Measurements from ENCODE around the gene TMEM120B.

The TMEM120B gene

DNA sequence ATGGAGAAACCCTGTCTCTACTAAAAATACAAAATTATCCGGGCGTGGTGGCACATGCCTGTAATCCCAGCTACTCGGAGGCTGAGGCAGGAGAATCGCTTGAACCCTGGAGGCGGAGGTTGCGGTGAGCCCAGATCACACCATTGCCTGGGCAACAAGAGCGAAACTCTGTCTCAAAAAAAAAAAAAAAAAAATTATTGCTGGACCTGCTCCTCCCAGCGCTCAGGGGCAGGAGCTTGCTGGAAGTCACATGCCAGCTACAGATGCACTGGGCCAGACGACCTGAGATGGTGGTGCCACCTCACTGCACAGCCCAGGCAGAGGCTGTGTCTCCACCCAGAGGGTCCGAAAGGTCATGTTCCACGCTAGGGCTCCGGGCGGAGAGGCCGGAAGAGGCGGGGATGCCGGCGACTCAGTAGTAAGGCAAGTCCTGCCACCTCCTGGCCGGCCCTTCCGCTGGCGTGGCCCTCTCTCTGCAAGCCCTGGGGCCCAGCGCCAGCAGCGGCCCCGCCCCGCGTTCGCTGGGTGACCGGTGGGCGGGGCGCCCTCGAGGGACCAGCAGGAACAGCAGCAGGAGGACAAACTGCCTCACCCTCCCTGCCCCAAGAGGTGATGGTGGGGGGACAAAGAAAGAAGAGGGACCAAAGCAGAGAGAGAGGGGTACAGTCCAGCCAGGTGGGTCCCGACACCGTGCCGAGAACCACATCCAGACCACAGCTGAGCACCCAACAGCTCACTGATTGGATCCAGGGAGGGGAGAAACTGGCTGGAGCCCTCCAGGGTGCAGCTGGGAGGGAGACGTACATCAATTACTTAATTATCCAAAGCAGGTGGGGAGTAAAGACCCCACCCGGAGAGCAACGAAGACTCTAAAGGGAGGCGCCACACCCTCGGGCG, 84.6 kb downstream of the TMEM120B start:
- no peak overlapping the region for H2BK15ac ChIP-seq (ENCODE audit: low read length)
- H3K27ac ChIP-seq (replicated peaks; ENCODE audit: low read length): no peak overlapping the region
- H3K18ac ChIP-seq (ENCODE audit: low read length): no peak overlapping the region
- peaks cover 19 to 51% of the 10 kb centered on the region in 2 donors for H3K36me3 ChIP-seq (replicated peaks in 1 of 2; ENCODE audit: control insufficient read depth in 2 of 2, insufficient read depth in 2 of 2, low read length in 2 of 2)
- DNase-seq (ENCODE audit: low spot score): peak; percentile 71
- H3K27me3 ChIP-seq (ENCODE audit: control insufficient read depth in 3 of 3, insufficient read depth in 3 of 3, low read depth in 1 of 3, low read length in 3 of 3): peaks cover 0 to 19% (median 2%) of the 10 kb centered on the region in 3 experiments
- peaks cover 14% of the 10 kb centered on the region for H3K79me1 ChIP-seq (ENCODE audit: low read depth, low read length)
- H2AFZ ChIP-seq (ENCODE audit: low read length): no peak overlapping the region
- no peak overlapping the region for H3K9ac ChIP-seq (ENCODE audit: low read depth, low read length, poor library complexity)
- H3K4ac ChIP-seq (ENCODE audit: low read length): no peak overlapping the region
- H2AK5ac ChIP-seq (ENCODE audit: low read depth, low read length): no peak overlapping the region
- peaks cover 27 to 30% of the 10 kb centered on the region in 2 donors for H3K4me1 ChIP-seq (ENCODE audit: control insufficient read depth in 2 of 2, insufficient read depth in 1 of 2, low read depth in 1 of 2, low read length in 2 of 2)
- H3K9me3 ChIP-seq (replicated peaks in 1 of 2; ENCODE audit: control insufficient read depth in 2 of 2, insufficient read depth in 1 of 2, low read depth in 1 of 2, low read length in 2 of 2): no peaks in the 10 kb centered on the region
- peak overlapping the region; percentile 42 for H3K4me2 ChIP-seq (ENCODE audit: insufficient read depth, low read length, poor library complexity, severe bottlenecking)
- WGBS, 2 donors (ENCODE audit: extremely low coverage in 2 of 2, insufficient read length in 2 of 2, insufficient replicate concordance in 1 of 2): no CpG with 5 or more reads among the region's 39 CpGs
- no peak overlapping the region for H4K91ac ChIP-seq (ENCODE audit: low read depth, low read length, poor library complexity)
- peak overlapping the region; percentile 74 for H3K23ac ChIP-seq (ENCODE audit: low read depth, low read length, poor library complexity)
- peak overlapping the region; percentile 45 for H2BK5ac ChIP-seq (ENCODE audit: low read length)
- no peak overlapping the region for H3K14ac ChIP-seq (ENCODE audit: low read length)
- peak overlapping the region in 1 of 2 donors; percentile 56 for H3K4me3 ChIP-seq (ENCODE audit: low read length in 2 of 2)
- H4K8ac ChIP-seq (ENCODE audit: low read depth, low read length): no peak overlapping the region
- H2BK12ac ChIP-seq (ENCODE audit: low read length): no peak overlapping the region
- no peak overlapping the region for H2BK120ac ChIP-seq (ENCODE audit: low read depth, low read length)

DNA sequence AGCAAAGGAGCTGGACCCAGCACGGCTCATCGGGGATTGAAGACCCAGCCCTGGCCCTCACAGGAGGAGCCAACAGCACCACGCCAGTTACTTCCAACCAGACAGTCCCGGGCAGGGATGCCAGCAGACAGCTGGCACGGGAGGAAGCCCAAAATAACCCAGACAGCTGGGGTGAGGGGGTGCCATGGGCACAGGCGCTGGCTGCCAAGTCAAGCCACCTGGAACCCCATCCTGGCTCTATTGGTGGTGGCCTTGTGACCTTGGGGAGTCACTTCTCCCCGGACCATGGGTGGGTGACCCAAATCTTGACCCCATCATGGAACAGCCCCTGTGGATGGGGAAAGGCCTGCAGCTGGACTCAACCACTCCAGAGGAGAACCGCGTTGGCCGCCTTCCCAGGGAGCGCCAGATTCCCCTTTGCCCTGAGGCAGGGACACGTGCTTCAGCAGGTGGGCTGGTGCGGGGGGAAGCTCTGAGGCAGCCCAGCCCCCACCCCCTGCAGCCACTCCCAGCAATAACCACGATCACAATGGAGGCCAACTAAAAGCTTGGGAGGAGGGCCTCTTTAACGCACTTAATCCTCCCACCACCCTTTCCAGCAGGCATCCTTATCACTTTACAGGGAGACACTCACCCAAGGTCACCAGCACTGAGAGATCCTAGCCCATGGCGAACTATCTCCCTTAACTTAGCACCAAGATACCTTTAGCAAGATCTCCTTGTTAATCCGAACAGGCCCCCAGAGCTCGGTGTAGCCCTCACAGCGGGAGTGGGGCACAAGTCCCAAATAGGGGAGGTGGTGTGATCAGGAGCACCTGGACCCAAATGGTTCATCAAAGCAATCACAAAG, 85.6 kb downstream of the TMEM120B start:
- Histone ChIP-seq H3K4me3 (ENCODE audit: low read length in 2 of 2) (no peak overlapping the region), H2BK15ac (ENCODE audit: low read length) (no peak overlapping the region), H2AFZ (ENCODE audit: low read length) (no peak overlapping the region), H4K91ac (ENCODE audit: low read depth, low read length, poor library complexity) (no peak overlapping the region), H3K79me1 (ENCODE audit: low read depth, low read length) (peaks cover 14% of the 10 kb centered on the region), H4K8ac (ENCODE audit: low read depth, low read length) (no peak overlapping the region), H3K4me1 (ENCODE audit: control insufficient read depth in 2 of 2, insufficient read depth in 1 of 2, low read depth in 1 of 2, low read length in 2 of 2) (peaks cover 27 to 28% of the 10 kb centered on the region in 2 donors), H3K9me3 (replicated peaks in 1 of 2; ENCODE audit: control insufficient read depth in 2 of 2, insufficient read depth in 1 of 2, low read depth in 1 of 2, low read length in 2 of 2) (no peaks in the 10 kb centered on the region), H2AK5ac (ENCODE audit: low read depth, low read length) (peak overlapping the region; percentile 17), H3K4ac (ENCODE audit: low read length) (no peak overlapping the region), H3K18ac (ENCODE audit: low read length) (no peak overlapping the region), H3K27me3 (ENCODE audit: control insufficient read depth in 3 of 3, insufficient read depth in 3 of 3, low read depth in 1 of 3, low read length in 3 of 3) (peaks cover 0 to 9% (median 2%) of the 10 kb centered on the region in 3 experiments), H3K9ac (ENCODE audit: low read depth, low read length, poor library complexity) (no peak overlapping the region), H3K14ac (ENCODE audit: low read length) (no peak overlapping the region), H3K23ac (ENCODE audit: low read depth, low read length, poor library complexity) (no peak overlapping the region), H2BK5ac (ENCODE audit: low read length) (peak overlapping the region; percentile 45), H3K27ac (replicated peaks; ENCODE audit: low read length) (peak overlapping the region; percentile 33), H2BK120ac (ENCODE audit: low read depth, low read length) (peak overlapping the region; percentile 4), H3K4me2 (ENCODE audit: insufficient read depth, low read length, poor library complexity, severe bottlenecking) (peak overlapping the region; percentile 29), H2BK12ac (ENCODE audit: low read length) (no peak overlapping the region), H3K36me3 (replicated peaks in 1 of 2; ENCODE audit: control insufficient read depth in 2 of 2, insufficient read depth in 2 of 2, low read length in 2 of 2) (peaks cover 19 to 51% of the 10 kb centered on the region in 2 donors)
- WGBS, 2 donors (ENCODE audit: extremely low coverage in 2 of 2, insufficient read length in 2 of 2, insufficient replicate concordance in 1 of 2): no CpG with 5 or more reads among the region's 19 CpGs
- DNase-seq (ENCODE audit: low spot score): no peak

GRCh38 chr12:121798787-121799155, 86.2 kb downstream of the TMEM120B start:
- Histone ChIP-seq H3K4ac (ENCODE audit: low read length) (no peak overlapping the region), H3K27me3 (ENCODE audit: control insufficient read depth in 3 of 3, insufficient read depth in 3 of 3, low read depth in 1 of 3, low read length in 3 of 3) (peaks cover 0 to 3% (median 0%) of the 10 kb centered on the region in 3 experiments), H4K91ac (ENCODE audit: low read depth, low read length, poor library complexity) (no peak overlapping the region), H3K9ac (ENCODE audit: low read depth, low read length, poor library complexity) (no peak overlapping the region), H2BK12ac (ENCODE audit: low read length) (no peak overlapping the region), H4K8ac (ENCODE audit: low read depth, low read length) (no peak overlapping the region), H2BK5ac (ENCODE audit: low read length) (no peak overlapping the region), H3K9me3 (replicated peaks in 1 of 2; ENCODE audit: control insufficient read depth in 2 of 2, insufficient read depth in 1 of 2, low read depth in 1 of 2, low read length in 2 of 2) (no peaks in the 10 kb centered on the region), H2BK120ac (ENCODE audit: low read depth, low read length) (no peak overlapping the region), H3K36me3 (replicated peaks in 1 of 2; ENCODE audit: control insufficient read depth in 2 of 2, insufficient read depth in 2 of 2, low read length in 2 of 2) (peaks cover 19 to 51% of the 10 kb centered on the region in 2 donors), H3K79me1 (ENCODE audit: low read depth, low read length) (peaks cover 14% of the 10 kb centered on the region), H3K23ac (ENCODE audit: low read depth, low read length, poor library complexity) (no peak overlapping the region), H3K27ac (replicated peaks; ENCODE audit: low read length) (no peak overlapping the region), H3K18ac (ENCODE audit: low read length) (no peak overlapping the region), H3K14ac (ENCODE audit: low read length) (no peak overlapping the region), H3K4me2 (ENCODE audit: insufficient read depth, low read length, poor library complexity, severe bottlenecking) (peak overlapping the region; percentile 29), H3K4me3 (ENCODE audit: low read length in 2 of 2) (peak overlapping the region in 1 of 2 donors; percentile 56), H2AFZ (ENCODE audit: low read length) (no peak overlapping the region), H2BK15ac (ENCODE audit: low read length) (no peak overlapping the region), H2AK5ac (ENCODE audit: low read depth, low read length) (no peak overlapping the region), H3K4me1 (ENCODE audit: control insufficient read depth in 2 of 2, insufficient read depth in 1 of 2, low read depth in 1 of 2, low read length in 2 of 2) (peaks cover 27 to 28% of the 10 kb centered on the region in 2 donors)
- no peak for DNase-seq (ENCODE audit: low spot score)
- WGBS, 2 donors (ENCODE audit: extremely low coverage in 2 of 2, insufficient read length in 2 of 2, insufficient replicate concordance in 1 of 2): no CpG with 5 or more reads among the region's 10 CpGs
